ENCODE results near the gene TAAR5. TPM values are rescaled to one million over a fixed set of nuclear protein-coding genes. Genes with fewer than 3 reads are reported as not detected.
A peak's percentile ranks its signal among the peaks of the same experiment; 100 is the strongest.

TAAR5 gene
- total and polyA plus RNA-seq, 2 experiments from 2014 or later = not detected

- no peaks in the 10 kb centered on the region for H3K36me3 ChIP-seq (replicated peaks; ENCODE audit: insufficient read depth, low read depth)
- H3K9me3 ChIP-seq (ENCODE audit: low read depth) = no peaks in the 10 kb centered on the region
- no peak overlapping the region for H3K4me2 ChIP-seq
- no peak for DNase-seq (ENCODE audit: low spot score)
- WGBS (ENCODE audit: low lambda C conversion rate, missing lambda C conversion rate) = 83% methylated on average over 2 of the region's 2 CpGs
- no peaks in the 10 kb centered on the region for H3K27me3 ChIP-seq
- H4K20me1 ChIP-seq (ENCODE audit: insufficient read depth, poor library complexity, severe bottlenecking) = no peaks in the 10 kb centered on the region
- H3K79me2 ChIP-seq = no peaks in the 10 kb centered on the region
- TF ChIP-seq EZH2phosphoT487 (IDR thresholded peaks at IDR 0.05; ENCODE audit: low read depth, severe bottlenecking, unreplicated experiment) = no peak
- TF ChIP-seq CTCF (IDR thresholded peaks at IDR 0.05; ENCODE audit: poor library complexity) = no peak
- TF ChIP-seq EZH2 (IDR thresholded peaks at IDR 0.05; ENCODE audit: borderline replicate concordance) = no peak
- no peak overlapping the region for H3K4me3 ChIP-seq
- no peak overlapping the region for H2AFZ ChIP-seq
- H3K9me2 ChIP-seq (replicated peaks; ENCODE audit: insufficient read depth) = no peaks in the 10 kb centered on the region
- H3K4me1 ChIP-seq (ENCODE audit: insufficient read depth) = peaks cover 2% of the 10 kb centered on the region
- H3K27ac ChIP-seq = no peak overlapping the region
Measured at GRCh38 chr6:132633362-132633761, 43.8 kb upstream of the TAAR5 start.

GRCh38 chr6:132624175-132624574 lies 34.6 kb upstream of the TAAR5 start, which contains the start of gene TAAR2:
Gene TAAR2 (minus strand): TSS chr6:132624275. CDS start chr6:132624275, 0 bp downstream.
- no peaks in the 10 kb centered on the region for H3K9me3 ChIP-seq (ENCODE audit: low read depth)
- TF ChIP-seq EZH2 (IDR thresholded peaks at IDR 0.05; ENCODE audit: borderline replicate concordance) (no peak), CTCF (IDR thresholded peaks at IDR 0.05; ENCODE audit: poor library complexity) (no peak), EZH2phosphoT487 (IDR thresholded peaks at IDR 0.05; ENCODE audit: low read depth, severe bottlenecking, unreplicated experiment) (no peak)
- H3K27ac ChIP-seq = no peak within 1 kb of the TSS
- no peaks in the 10 kb centered on the region for H4K20me1 ChIP-seq (ENCODE audit: insufficient read depth, poor library complexity, severe bottlenecking)
- H3K36me3 ChIP-seq (replicated peaks; ENCODE audit: insufficient read depth, low read depth) = no peaks in the 10 kb centered on the region
- H3K4me1 ChIP-seq (ENCODE audit: insufficient read depth) = no peaks in the 10 kb centered on the region
- no peaks in the 10 kb centered on the region for H3K9me2 ChIP-seq (replicated peaks; ENCODE audit: insufficient read depth)
- no peaks in the 10 kb centered on the region for H3K79me2 ChIP-seq
- DNase-seq (ENCODE audit: low spot score) = no peak
- H3K27me3 ChIP-seq = no peaks in the 10 kb centered on the region
- no peak within 1 kb of the TSS for H3K4me3 ChIP-seq
- peak within 1 kb of the TSS; percentile 59 for H3K4me2 ChIP-seq
- peak within 1 kb of the TSS; percentile 34 for H2AFZ ChIP-seq
- WGBS (ENCODE audit: low lambda C conversion rate, missing lambda C conversion rate) = 98% methylated on average over 6 of the region's 6 CpGs

- H4K20me1 ChIP-seq (ENCODE audit: insufficient read depth, poor library complexity, severe bottlenecking) = no peaks in the 10 kb centered on the region
- no peak for DNase-seq (ENCODE audit: low spot score)
- H3K4me1 ChIP-seq (ENCODE audit: insufficient read depth) = no peaks in the 10 kb centered on the region
- H3K27me3 ChIP-seq = no peaks in the 10 kb centered on the region
- no peak overlapping the region for H3K27ac ChIP-seq
- H2AFZ ChIP-seq = peak overlapping the region; percentile 34
- no peaks in the 10 kb centered on the region for H3K79me2 ChIP-seq
- peak overlapping the region; percentile 59 for H3K4me2 ChIP-seq
- no peak for TF ChIP-seq EZH2 (IDR thresholded peaks at IDR 0.05; ENCODE audit: borderline replicate concordance)
- no peaks in the 10 kb centered on the region for H3K9me2 ChIP-seq (replicated peaks; ENCODE audit: insufficient read depth)
- 43% methylated on average over 6 of the region's 6 CpGs for WGBS (ENCODE audit: low lambda C conversion rate, missing lambda C conversion rate)
- no peak overlapping the region for H3K4me3 ChIP-seq
- no peaks in the 10 kb centered on the region for H3K36me3 ChIP-seq (replicated peaks; ENCODE audit: insufficient read depth, low read depth)
- no peaks in the 10 kb centered on the region for H3K9me3 ChIP-seq (ENCODE audit: low read depth)
Measured at GRCh38 chr6:132623106-132623845, 33.7 kb upstream of the TAAR5 start.

GRCh38 chr6:132616677-132617076 lies 27.1 kb upstream of the TAAR5 start:
- no peak overlapping the region for H3K27ac ChIP-seq
- no peaks in the 10 kb centered on the region for H4K20me1 ChIP-seq (ENCODE audit: insufficient read depth, poor library complexity, severe bottlenecking)
- 83% methylated on average over 1 of the region's 1 CpG for WGBS (ENCODE audit: low lambda C conversion rate, missing lambda C conversion rate)
- no peak overlapping the region for H3K4me3 ChIP-seq
- H3K9me3 ChIP-seq (ENCODE audit: low read depth) = no peaks in the 10 kb centered on the region
- H3K4me1 ChIP-seq (ENCODE audit: insufficient read depth) = peaks cover 9% of the 10 kb centered on the region
- H2AFZ ChIP-seq = no peak overlapping the region
- no peaks in the 10 kb centered on the region for H3K27me3 ChIP-seq
- no peak overlapping the region for H3K4me2 ChIP-seq
- DNase-seq (ENCODE audit: low spot score) = no peak
- no peaks in the 10 kb centered on the region for H3K36me3 ChIP-seq (replicated peaks; ENCODE audit: insufficient read depth, low read depth)
- H3K9me2 ChIP-seq (replicated peaks; ENCODE audit: insufficient read depth) = no peaks in the 10 kb centered on the region
- no peaks in the 10 kb centered on the region for H3K79me2 ChIP-seq
- TF ChIP-seq EZH2 (IDR thresholded peaks at IDR 0.05; ENCODE audit: borderline replicate concordance) (no peak), CTCF (IDR thresholded peaks at IDR 0.05; ENCODE audit: poor library complexity) (no peak), EZH2phosphoT487 (IDR thresholded peaks at IDR 0.05; ENCODE audit: low read depth, severe bottlenecking, unreplicated experiment) (no peak)
